ENCODE measurements around the gene SHC2.

SHC2 gene

DNA sequence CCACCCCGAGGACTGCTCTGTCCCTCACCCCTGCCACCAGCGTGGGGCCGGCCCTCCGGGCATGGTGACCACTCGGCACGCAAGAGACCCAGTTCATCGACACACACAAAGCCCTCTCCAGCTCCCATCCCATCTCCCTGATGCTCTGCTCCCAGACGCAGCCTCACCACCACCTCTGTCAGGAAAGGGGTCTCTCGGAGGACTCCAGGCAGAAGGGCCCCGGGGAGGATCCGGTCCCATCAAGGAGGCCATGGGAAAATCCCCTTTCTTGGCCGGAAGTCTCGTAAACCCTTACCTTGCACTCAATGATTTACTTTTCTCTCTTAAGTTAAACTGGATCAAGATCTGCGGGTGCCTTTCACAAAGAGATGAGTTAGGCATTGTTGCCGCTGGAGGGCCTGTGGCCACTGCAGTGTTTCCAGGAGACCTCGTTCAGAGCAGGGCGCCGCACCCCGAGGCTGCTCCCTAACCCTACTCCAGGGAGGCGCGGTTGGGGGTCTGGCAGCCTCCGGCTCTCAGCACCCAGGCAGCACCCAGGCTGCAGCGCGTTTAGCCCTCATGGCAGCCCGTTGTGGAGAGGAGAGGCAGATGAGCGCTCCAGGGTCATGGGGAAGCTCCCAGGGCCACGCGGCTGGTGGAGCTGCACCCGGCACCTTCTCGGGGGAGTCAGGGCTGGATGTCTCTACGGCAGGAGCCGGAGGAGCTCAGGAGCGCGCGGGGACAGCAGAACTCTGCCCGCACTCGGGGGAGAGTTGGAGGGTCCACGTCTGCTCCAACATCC is 82.8 kb downstream of the SHC2 start:
- TF ChIP-seq EZH2phosphoT487 (IDR thresholded peaks at IDR 0.05; ENCODE audit: borderline replicate concordance): no peak
- TF ChIP-seq, protein P1, sequence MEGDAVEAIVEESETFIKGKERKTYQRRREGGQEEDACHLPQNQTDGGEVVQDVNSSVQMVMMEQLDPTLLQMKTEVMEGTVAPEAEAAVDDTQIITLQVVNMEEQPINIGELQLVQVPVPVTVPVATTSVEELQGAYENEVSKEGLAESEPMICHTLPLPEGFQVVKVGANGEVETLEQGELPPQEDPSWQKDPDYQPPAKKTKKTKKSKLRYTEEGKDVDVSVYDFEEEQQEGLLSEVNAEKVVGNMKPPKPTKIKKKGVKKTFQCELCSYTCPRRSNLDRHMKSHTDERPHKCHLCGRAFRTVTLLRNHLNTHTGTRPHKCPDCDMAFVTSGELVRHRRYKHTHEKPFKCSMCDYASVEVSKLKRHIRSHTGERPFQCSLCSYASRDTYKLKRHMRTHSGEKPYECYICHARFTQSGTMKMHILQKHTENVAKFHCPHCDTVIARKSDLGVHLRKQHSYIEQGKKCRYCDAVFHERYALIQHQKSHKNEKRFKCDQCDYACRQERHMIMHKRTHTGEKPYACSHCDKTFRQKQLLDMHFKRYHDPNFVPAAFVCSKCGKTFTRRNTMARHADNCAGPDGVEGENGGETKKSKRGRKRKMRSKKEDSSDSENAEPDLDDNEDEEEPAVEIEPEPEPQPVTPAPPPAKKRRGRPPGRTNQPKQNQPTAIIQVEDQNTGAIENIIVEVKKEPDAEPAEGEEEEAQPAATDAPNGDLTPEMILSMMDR (conservative IDR thresholded peaks at IDR 0.05; ENCODE audit: low read length): no peak
- H3K9me2 ChIP-seq (replicated peaks; ENCODE audit: low read depth, low read length): no peaks in the 10 kb centered on the region
- no peak overlapping the region for H3K4me2 ChIP-seq (ENCODE audit: low read depth, low read length, poor library complexity, severe bottlenecking)
- no peaks in the 10 kb centered on the region for H4K20me1 ChIP-seq (ENCODE audit: insufficient read depth, low read length, poor library complexity, severe bottlenecking)
- H3K36me3 ChIP-seq (ENCODE audit: insufficient read depth, low read length): no peaks in the 10 kb centered on the region
- no peaks in the 10 kb centered on the region for H3F3A ChIP-seq (ENCODE audit: low read depth)
- no peak overlapping the region for H2AFZ ChIP-seq (ENCODE audit: low read length)
- H3K9ac ChIP-seq (ENCODE audit: low read depth, low read length, poor library complexity, severe bottlenecking): no peak overlapping the region
- no peaks in the 10 kb centered on the region for H3K79me2 ChIP-seq (ENCODE audit: insufficient read depth, low read length)
- no peaks in the 10 kb centered on the region for H3K9me3 ChIP-seq (ENCODE audit: insufficient read depth, low read depth, low read length)
- H3K27me3 ChIP-seq (ENCODE audit: insufficient read depth, low read length, poor library complexity, severe bottlenecking): no peaks in the 10 kb centered on the region
- peaks cover 4% of the 10 kb centered on the region for H3K4me1 ChIP-seq (ENCODE audit: insufficient read depth, low read length, poor library complexity, severe bottlenecking)
- H3K4me3 ChIP-seq (ENCODE audit: low read length, poor library complexity, severe bottlenecking): no peak overlapping the region

DNA sequence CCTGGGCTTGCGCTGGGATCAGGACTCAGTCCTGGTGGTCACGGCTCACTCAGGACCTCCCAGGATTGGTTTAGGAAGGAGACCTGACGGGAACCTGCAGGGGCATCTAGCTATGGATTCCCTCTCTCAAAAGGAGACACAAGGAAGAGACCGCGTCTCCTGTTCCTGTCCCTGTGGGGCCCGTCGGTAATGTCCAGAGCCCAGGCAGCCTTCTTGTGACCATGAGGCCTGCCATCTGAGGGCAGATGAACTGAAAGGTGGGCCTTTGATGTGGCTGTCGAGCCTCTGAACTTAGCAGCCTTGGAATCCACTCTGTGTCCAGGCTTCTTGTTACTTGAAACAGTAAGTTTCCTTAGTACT is 84.7 kb downstream of the SHC2 start:
- H3K9me2 ChIP-seq (replicated peaks; ENCODE audit: low read depth, low read length): no peaks in the 10 kb centered on the region
- H3K36me3 ChIP-seq (ENCODE audit: insufficient read depth, low read length): no peaks in the 10 kb centered on the region
- H3K4me1 ChIP-seq (ENCODE audit: insufficient read depth, low read length, poor library complexity, severe bottlenecking): peaks cover 3% of the 10 kb centered on the region
- no peak overlapping the region for H3K4me3 ChIP-seq (ENCODE audit: low read length, poor library complexity, severe bottlenecking)
- H3K79me2 ChIP-seq (ENCODE audit: insufficient read depth, low read length): no peaks in the 10 kb centered on the region
- no peaks in the 10 kb centered on the region for H3F3A ChIP-seq (ENCODE audit: low read depth)
- no peak overlapping the region for H3K4me2 ChIP-seq (ENCODE audit: low read depth, low read length, poor library complexity, severe bottlenecking)
- no peaks in the 10 kb centered on the region for H3K9me3 ChIP-seq (ENCODE audit: insufficient read depth, low read depth, low read length)
- no peaks in the 10 kb centered on the region for H3K27me3 ChIP-seq (ENCODE audit: insufficient read depth, low read length, poor library complexity, severe bottlenecking)
- H2AFZ ChIP-seq (ENCODE audit: low read length): no peak overlapping the region
- TF ChIP-seq, protein P1 (conservative IDR thresholded peaks at IDR 0.05; ENCODE audit: low read length): no peak
- no peak for TF ChIP-seq EZH2phosphoT487 (IDR thresholded peaks at IDR 0.05; ENCODE audit: borderline replicate concordance)
- no peak overlapping the region for H3K9ac ChIP-seq (ENCODE audit: low read depth, low read length, poor library complexity, severe bottlenecking)
- no peaks in the 10 kb centered on the region for H4K20me1 ChIP-seq (ENCODE audit: insufficient read depth, low read length, poor library complexity, severe bottlenecking)

DNA sequence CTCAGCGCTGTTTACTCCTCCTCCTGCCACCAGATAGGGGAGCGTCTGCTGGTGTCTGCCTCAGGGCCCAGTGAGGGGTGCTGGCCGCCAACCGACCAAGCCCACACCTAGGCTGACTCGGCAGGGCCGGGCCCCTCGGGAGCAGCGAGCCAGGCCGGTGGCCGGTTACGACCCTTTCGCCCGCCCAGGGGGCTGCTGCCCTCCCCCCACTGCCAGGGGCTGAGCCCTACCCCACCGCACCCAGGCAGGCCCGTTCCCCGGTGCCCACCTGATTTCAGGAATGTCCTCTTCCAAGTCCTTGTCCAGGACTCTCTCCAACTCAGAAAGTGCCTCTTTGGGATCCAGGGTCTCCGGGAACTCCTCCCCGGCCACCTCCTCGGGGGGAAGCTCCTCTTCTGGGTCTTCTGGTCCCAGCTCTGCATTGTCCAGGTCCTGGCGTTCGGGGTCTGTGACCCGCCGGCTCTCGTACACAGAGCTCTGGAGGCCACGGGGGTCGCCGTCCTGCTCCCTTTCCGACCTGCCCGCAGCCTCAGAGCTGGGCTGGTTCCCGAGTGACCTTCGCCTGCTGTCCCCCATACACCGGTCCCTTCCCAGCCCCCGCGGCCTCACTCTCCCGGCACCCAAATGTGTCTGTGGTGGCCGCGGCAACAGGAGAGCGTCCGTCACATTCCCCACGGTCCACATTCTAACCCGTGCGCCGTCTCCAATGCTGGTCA is 85.3 kb downstream of the SHC2 start:
- Histone ChIP-seq H3K4me2 (ENCODE audit: low read depth, low read length, poor library complexity, severe bottlenecking) (no peak overlapping the region), H3K9me2 (replicated peaks; ENCODE audit: low read depth, low read length) (no peaks in the 10 kb centered on the region), H3K4me1 (ENCODE audit: insufficient read depth, low read length, poor library complexity, severe bottlenecking) (peaks cover 3% of the 10 kb centered on the region), H4K20me1 (ENCODE audit: insufficient read depth, low read length, poor library complexity, severe bottlenecking) (no peaks in the 10 kb centered on the region), H3K36me3 (ENCODE audit: insufficient read depth, low read length) (no peaks in the 10 kb centered on the region), H3K4me3 (ENCODE audit: low read length, poor library complexity, severe bottlenecking) (no peak overlapping the region), H3K9me3 (ENCODE audit: insufficient read depth, low read depth, low read length) (no peaks in the 10 kb centered on the region), H3F3A (ENCODE audit: low read depth) (no peaks in the 10 kb centered on the region), H3K9ac (ENCODE audit: low read depth, low read length, poor library complexity, severe bottlenecking) (no peak overlapping the region), H2AFZ (ENCODE audit: low read length) (no peak overlapping the region), H3K27me3 (ENCODE audit: insufficient read depth, low read length, poor library complexity, severe bottlenecking) (no peaks in the 10 kb centered on the region), H3K79me2 (ENCODE audit: insufficient read depth, low read length) (no peaks in the 10 kb centered on the region)
- TF ChIP-seq EZH2phosphoT487 (IDR thresholded peaks at IDR 0.05; ENCODE audit: borderline replicate concordance): no peak
- TF ChIP-seq, protein P1 (conservative IDR thresholded peaks at IDR 0.05; ENCODE audit: low read length): no peak

All from Loucy (cell line).